Nephron progenitor cell (in vitro differentiated cells): ENCODE results near the gene DNMT3A.

Source experiments
- DNase-seq: peaks from one replicate; pipeline ENCODE4 v3.0.0; 2021
- H3K27ac Mint-ChIP-seq: 2 replicates; pipeline ENCODE4 v1.8.0; 2021; ENCODE audit warnings: mild to moderate bottlenecking, moderate library complexity, mixed read lengths
- H3K27me3 Mint-ChIP-seq: 2 replicates; pipeline ENCODE4 v1.8.0; 2021; ENCODE audit warnings: mild to moderate bottlenecking, low read depth, mixed read lengths; ENCODE audit not compliant: poor library complexity
- H3K36me3 Mint-ChIP-seq: 2 replicates; pipeline ENCODE4 v1.8.0; 2021; ENCODE audit warnings: low read depth, mixed read lengths
- H3K4me1 Mint-ChIP-seq: 2 replicates; pipeline ENCODE4 v1.8.0; 2021; ENCODE audit warnings: mixed read lengths
- H3K4me3 Mint-ChIP-seq: 2 replicates; pipeline ENCODE4 v1.8.0; 2021; ENCODE audit warnings: mild to moderate bottlenecking, moderate library complexity, mixed read lengths
- H3K9me3 Mint-ChIP-seq: 2 replicates; pipeline ENCODE4 v1.8.0; 2021; ENCODE audit warnings: mild to moderate bottlenecking, moderate library complexity, mixed read lengths
- TF ChIP-seq, protein P1 (sequence below): fragments of 200-600 bp; sonication (generic); IDR thresholded peaks from 2 replicates; pipeline ENCODE4 v1.5.0; 2021; ENCODE audit warnings: antibody characterized with exemption

DNMT3A gene

DNA sequence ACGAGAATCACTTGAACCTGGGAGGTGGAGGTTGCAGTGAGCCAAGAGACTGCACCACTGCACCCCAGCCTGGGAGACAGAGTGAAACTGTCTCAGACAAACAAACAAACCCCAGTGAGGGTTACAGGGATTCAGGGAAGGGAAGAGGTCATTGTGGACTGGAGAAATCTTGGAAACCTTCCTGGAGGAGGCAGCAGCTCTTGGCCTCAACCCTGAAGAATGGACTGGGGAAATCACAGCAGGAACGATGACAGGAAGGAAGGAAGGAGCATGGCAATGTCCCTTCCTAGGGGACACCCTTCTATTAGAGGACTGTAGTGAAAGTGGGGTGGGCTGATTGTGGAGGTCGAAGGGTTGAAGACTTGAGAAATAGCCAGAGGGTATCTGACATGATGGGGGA is 72.5 kb downstream of the DNMT3A start:
- Mint-ChIP-seq H3K4me3 (no peak overlapping the region), H3K9me3 (no peaks in the 10 kb centered on the region), H3K27me3 (no peaks in the 10 kb centered on the region), H3K36me3 (peaks cover 5% of the 10 kb centered on the region), H3K27ac (no peak overlapping the region), H3K4me1 (peaks cover 73% of the 10 kb centered on the region)
- DNase-seq, result no peak
- TF ChIP-seq, protein P1, sequence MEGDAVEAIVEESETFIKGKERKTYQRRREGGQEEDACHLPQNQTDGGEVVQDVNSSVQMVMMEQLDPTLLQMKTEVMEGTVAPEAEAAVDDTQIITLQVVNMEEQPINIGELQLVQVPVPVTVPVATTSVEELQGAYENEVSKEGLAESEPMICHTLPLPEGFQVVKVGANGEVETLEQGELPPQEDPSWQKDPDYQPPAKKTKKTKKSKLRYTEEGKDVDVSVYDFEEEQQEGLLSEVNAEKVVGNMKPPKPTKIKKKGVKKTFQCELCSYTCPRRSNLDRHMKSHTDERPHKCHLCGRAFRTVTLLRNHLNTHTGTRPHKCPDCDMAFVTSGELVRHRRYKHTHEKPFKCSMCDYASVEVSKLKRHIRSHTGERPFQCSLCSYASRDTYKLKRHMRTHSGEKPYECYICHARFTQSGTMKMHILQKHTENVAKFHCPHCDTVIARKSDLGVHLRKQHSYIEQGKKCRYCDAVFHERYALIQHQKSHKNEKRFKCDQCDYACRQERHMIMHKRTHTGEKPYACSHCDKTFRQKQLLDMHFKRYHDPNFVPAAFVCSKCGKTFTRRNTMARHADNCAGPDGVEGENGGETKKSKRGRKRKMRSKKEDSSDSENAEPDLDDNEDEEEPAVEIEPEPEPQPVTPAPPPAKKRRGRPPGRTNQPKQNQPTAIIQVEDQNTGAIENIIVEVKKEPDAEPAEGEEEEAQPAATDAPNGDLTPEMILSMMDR, result no peak

DNA sequence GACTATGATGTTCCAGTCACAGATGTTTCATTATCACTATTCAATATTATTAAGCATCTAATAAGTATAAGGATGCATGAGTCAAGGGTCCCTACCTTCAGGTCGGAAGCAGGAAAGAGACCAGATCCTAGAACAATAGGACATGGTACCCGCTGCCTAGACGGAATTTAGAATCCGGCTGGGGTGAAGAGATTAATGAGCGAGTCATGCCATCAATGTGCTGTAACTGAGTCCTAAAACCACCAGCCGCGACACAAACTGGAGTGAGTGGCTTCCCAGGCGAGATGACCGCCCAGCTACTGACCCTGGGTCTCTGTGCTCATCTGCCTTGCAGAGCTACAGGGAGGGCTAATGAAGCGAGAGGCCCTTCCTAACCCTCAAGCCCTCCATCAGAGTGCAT is 73.6 kb downstream of the DNMT3A start:
- Mint-ChIP-seq H3K36me3 (peaks cover 5% of the 10 kb centered on the region), H3K27me3 (peaks cover 2% of the 10 kb centered on the region), H3K27ac (peak overlapping the region; percentile 48), H3K4me3 (no peak overlapping the region), H3K4me1 (peaks cover 73% of the 10 kb centered on the region), H3K9me3 (no peaks in the 10 kb centered on the region)
- DNase-seq, result no peak
- TF ChIP-seq, protein P1, result no peak

- Mint-ChIP-seq H3K4me3 (peak overlapping the region; percentile 12), H3K36me3 (peaks cover 5% of the 10 kb centered on the region), H3K4me1 (peaks cover 85% of the 10 kb centered on the region), H3K9me3 (no peaks in the 10 kb centered on the region), H3K27me3 (peaks cover 9% of the 10 kb centered on the region), H3K27ac (no peak overlapping the region)
- TF ChIP-seq, protein P1, result no peak
- DNase-seq, result no peak
These were observed 75.3 kb downstream of the DNMT3A start for GRCh38 chr2:25266399-25266798.

GRCh38 chr2:25265802-25266201 is 75.9 kb downstream of the DNMT3A start:
- Mint-ChIP-seq H3K27me3 (peaks cover 9% of the 10 kb centered on the region), H3K36me3 (peaks cover 5% of the 10 kb centered on the region), H3K4me3 (no peak overlapping the region), H3K4me1 (peaks cover 85% of the 10 kb centered on the region), H3K9me3 (no peaks in the 10 kb centered on the region), H3K27ac (no peak overlapping the region)
- no peak for DNase-seq
- TF ChIP-seq, protein P1, result no peak

DNA sequence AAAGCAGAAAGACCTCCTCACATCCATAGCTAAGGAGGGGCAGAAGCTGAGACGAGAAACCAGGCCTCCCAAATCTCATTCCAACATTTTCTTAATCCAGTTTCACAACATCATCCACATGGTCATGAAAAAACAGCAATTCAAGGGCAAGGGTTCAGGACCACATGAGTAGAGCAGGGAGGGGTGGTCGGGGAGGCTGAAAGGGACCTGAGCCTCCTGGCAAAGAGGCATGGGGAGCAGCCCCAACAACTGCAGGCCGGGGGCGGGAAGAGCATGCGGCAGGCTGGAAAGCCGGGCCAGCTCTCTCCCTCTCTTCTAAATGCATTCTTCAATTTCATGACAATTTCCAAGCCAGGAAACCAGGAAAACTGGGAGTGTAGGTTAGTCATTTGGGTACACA is 76.7 kb downstream of the DNMT3A start:
- DNase-seq, result no peak
- peaks cover 85% of the 10 kb centered on the region for H3K4me1 Mint-ChIP-seq
- H3K4me3 Mint-ChIP-seq, result no peak overlapping the region
- no peaks in the 10 kb centered on the region for H3K9me3 Mint-ChIP-seq
- TF ChIP-seq, protein P1, result no peak
- peaks cover 9% of the 10 kb centered on the region for H3K27me3 Mint-ChIP-seq
- H3K27ac Mint-ChIP-seq, result no peak overlapping the region
- peaks cover 5% of the 10 kb centered on the region for H3K36me3 Mint-ChIP-seq

DNA sequence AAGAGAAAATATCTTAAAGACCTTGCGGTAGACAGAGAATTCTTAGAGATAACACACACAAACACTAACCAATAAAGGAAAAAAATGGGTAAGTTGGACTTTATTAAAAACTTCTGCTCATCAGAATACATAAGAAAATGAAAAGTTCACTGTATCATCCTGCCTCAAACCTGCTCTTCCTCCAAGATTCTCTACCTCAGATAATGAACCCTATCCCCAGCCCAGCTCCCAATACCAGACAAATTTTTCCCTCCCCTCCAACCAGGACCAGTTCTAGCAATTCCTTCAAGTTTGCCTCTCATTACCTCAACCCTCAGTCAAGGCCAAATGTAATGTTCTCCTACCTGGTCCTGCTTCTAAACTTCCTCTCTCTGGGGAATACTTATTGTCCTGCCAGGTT is 79.4 kb downstream of the DNMT3A start:
- Mint-ChIP-seq H3K4me3 (peak overlapping the region; percentile 26), H3K9me3 (no peaks in the 10 kb centered on the region), H3K27ac (peak overlapping the region; percentile 75), H3K4me1 (peaks cover 86% of the 10 kb centered on the region), H3K36me3 (no peaks in the 10 kb centered on the region), H3K27me3 (peaks cover 9% of the 10 kb centered on the region)
- TF ChIP-seq, protein P1, result no peak
- DNase-seq, result no peak
